ENCODE data around the gene MAFF.

The MAFF gene

DNA sequence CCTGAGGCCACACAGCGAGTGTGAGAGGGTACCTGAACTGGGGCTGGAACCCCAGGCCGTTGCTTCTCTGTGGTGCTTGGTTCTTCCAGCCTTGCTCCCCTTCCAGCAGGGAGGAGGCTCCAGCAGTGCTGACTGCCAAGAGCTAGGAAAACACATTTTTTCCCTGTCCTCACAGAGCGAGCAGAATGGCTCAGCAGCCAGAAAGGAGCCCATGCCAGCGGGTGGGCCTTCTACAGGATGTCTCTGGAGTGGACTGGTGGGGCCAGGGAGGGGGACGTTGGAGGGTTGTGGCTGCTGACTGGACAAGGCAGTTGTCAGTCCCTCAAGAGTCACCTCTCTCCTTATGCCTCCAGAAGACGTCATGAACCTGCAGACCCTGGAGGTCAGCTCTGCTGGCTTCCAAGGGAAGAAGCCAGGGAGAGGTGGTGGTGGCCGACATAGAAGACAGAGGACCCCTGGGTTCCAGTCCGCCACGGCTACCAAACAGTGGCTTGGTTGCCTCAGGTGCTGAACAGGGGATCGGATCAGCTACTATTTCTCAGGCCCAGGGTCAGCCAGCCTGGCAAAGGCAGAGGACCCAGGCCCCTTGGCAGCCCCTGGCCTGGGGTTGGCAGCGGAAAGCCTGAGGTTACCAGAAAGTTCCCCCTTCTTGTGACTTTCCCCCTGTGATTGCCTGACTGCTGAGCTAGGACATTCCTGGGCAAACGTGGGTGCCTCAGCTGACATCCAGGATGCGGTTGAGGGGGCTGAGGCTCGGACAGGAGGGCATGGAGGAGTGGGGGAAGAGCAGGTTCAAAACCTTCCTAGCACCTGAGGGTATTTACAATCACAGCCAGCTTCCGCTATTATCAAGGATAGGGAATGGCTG, 3.7 kb downstream of the MAFF start:
- no peak for DNase-seq

- no peak for DNase-seq
Observed at GRCh38 chr22:38207898-38208432, 6.2 kb downstream of the MAFF start.

GRCh38 chr22:38208551-38208968, 6.8 kb downstream of the MAFF start:
- DNase-seq: no peak

DNA sequence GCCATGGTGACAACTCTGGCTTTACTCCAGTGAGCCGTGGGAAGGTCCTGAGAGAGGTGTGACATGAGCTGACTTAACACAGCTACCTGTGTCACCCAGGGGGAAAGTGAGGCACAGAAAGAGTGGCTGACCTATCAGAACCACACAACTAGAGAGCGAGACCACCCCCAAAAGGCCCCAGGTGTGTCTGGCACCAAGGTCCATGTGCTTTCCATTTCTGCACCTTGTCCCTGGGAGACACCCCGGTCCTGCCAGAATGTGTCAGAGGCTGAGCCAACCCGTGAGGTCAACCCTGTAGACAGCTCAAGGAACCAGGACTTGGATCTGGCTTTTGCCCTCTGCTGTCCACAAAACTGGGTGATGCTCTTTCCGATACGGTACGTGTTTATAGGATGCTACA, 9.8 kb downstream of the MAFF start:
- no peak for DNase-seq

DNA sequence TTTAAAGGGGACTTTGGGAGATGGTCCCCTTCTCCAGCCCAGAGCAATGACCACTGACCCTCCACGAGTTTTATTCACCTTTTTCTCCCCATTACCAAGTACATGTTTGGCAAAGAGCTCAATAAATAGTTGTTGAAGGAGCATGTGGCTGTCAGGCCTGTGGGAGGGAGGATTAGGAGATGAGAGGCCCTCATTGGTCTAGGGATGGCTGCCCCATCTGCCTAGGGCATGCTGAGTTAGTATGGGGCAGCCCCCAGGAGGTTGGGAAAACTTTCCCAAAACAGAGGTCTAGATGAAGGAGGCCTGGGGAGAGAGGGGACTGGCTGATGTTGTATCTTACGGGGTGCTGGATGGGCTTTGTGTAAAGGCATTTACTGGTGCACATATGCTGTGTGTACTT, 10.6 kb downstream of the MAFF start:
- DNase-seq: no peak

GRCh38 chr22:38213319-38213989, 11.7 kb downstream of the MAFF start:
- no peak for DNase-seq

- DNase-seq: no peak
Observed at GRCh38 chr22:38213990-38214301, 12.2 kb downstream of the MAFF start.

DNA sequence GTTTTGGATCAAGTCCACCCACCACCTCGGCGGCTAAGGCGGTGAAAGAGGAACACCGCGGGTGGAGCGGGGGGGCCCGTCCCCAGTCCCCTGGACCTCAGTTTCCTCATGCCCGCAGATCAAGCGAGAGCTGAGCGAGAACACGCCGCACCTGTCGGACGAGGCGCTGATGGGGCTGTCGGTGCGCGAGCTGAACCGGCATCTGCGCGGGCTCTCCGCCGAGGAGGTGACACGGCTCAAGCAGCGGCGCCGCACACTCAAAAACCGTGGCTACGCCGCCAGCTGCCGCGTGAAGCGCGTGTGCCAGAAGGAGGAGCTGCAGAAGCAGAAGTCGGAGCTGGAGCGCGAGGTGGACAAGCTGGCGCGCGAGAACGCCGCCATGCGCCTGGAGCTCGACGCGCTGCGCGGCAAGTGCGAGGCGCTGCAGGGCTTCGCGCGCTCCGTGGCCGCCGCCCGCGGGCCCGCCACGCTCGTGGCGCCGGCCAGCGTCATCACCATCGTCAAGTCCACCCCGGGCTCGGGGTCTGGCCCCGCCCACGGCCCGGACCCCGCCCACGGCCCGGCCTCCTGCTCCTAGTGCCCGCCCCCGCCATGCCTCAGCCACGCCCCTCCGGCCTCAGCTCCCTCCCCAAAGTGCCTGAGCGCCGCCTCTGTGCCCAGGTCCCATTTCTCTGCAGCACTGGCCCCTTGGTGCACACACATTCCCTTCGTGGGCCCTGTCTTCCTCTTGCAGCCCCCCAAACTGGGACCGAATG, 12.7 kb downstream of the MAFF start:
- peak; percentile 81 for DNase-seq

- DNase-seq: no peak
Observed at GRCh38 chr22:38215156-38216038, 13.6 kb downstream of the MAFF start.

- DNase-seq: peak; percentile 17
Observed at GRCh38 chr22:38218661-38219622, 17.1 kb downstream of the MAFF start.

DNA sequence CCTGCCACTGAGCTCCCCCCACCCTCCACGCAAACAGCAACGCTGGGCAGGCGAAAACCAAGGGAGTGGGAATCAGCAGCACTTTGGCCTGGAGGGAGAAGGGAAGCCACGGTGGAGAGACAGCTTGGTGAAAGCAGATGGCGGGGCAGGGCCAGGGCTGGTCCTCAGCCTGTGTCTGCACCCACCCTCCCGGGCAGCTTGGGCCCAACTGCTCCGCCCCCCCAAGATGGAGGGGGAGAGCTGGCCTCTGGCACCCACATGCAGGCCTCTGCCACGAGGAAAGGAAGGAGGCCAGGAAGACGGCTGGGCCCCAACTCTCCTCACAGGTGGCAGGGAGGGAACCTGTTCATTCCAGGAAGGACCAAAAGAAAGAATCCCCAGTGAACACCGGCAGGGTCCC, 17.8 kb downstream of the MAFF start:
- DNase-seq: no peak

DNA sequence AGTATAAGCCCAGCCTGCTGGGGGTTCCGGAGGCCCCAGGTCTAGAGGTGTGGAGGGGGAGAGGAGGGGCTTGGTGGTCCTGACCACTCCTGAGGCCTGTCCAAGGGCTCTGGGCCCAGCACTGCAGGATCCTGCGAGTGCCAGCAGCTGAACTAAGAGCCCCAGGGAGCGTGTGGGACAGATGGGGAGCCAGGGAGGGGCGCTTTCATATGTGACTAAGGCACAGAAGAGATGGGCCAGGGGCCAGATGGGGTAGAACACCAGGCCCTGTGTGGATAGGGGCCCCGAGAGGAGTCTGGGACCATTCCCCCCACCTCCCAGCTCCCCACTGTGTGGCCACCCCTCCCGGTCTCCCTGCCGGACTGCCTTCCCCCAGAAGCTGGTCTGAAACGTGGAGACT, 18.4 kb downstream of the MAFF start:
- no peak for DNase-seq

DNA sequence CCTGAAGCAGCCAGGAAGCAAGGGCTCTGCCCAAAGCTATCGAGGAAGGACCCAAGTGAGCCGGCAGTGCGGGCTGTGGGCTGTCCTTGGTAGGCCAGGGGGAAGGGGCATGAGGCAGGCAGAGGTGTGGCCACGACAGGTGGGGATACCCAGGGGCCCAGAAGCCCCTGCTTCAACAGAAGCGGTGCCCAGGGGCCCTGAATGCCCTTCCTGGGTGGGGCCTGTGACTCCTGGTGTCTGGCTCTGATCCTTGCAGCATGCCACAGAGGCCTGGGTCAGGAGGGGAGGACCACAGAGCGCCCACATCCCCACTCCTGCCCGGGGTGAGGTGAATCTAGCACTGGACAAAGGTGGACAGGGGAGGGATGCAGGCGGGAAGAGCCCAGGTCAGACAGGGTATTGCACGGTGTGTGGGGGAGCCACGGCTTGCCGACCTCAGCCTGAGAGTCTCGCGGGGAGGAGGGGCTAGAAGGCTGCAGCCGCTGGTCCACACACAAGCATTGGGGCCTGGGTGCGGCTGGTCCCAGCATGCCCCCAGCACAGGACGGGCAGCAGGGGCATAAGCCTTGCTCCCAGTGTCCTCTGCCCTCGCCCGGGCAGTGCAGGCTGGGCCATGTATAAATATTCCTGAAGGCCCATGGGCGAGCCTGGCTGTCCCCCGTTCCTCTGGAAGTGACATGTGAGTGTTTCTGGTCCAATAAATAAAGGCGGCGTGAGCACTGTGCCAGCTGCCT, 19.0 kb downstream of the MAFF start:
- no peak for DNase-seq

DNA sequence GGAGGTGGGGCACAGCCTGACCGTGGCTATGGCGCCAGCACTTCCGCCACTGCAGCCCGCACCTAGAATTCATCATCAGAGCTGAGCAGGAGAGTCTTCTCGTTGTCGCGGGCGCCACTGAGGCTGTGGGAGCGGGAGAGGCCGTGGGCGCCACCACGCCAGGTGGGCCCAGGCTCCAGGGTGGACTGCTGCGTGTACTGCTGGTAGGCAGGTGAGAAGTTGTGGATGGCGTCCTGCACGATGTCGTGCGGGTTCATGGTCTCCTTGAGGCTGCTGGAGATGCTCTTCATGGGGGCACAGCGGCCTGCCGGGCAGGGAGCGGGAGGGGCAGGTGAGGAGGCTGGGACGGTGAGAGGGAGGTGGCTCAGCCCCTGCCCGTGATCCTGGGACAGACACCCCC, 19.6 kb downstream of the MAFF start:
- no peak for DNase-seq

- DNase-seq: no peak
Observed at GRCh38 chr22:38221908-38222796, 20.4 kb downstream of the MAFF start.

- DNase-seq: no peak
Observed at GRCh38 chr22:38222797-38223119, 21.0 kb downstream of the MAFF start.

DNA sequence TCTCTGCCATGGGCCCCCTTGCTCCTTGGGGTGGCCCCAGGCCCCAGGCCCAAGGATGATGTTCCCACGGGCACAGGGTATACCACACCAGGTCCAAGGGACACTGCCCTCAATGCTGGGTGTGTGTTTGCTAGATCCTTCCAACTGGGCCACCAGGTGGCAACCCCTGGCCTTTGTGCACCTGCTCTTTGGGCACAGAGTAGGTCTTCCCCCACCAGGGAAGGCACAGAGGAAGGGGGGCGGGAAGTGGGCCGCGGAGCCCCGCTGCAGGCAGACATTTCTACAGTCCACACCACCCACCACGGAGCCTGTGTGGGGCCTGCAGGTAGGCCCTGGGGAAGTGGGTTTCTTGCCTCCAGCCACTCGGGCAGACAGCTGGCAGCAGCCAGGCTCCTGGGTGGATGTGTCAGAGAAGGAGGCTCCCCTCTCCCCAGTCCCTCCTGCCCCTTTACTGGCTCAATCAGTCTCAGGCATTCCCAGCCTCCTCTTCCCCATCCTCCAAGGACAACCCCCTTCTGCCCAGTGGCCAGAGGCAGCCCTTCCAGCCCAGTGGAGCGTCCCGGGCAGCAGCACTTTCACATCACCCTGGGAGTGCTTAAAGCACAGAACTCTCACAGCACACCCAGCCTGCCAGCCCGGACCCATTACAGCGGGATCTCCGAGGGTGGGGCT, 21.6 kb downstream of the MAFF start:
- no peak for DNase-seq

DNA sequence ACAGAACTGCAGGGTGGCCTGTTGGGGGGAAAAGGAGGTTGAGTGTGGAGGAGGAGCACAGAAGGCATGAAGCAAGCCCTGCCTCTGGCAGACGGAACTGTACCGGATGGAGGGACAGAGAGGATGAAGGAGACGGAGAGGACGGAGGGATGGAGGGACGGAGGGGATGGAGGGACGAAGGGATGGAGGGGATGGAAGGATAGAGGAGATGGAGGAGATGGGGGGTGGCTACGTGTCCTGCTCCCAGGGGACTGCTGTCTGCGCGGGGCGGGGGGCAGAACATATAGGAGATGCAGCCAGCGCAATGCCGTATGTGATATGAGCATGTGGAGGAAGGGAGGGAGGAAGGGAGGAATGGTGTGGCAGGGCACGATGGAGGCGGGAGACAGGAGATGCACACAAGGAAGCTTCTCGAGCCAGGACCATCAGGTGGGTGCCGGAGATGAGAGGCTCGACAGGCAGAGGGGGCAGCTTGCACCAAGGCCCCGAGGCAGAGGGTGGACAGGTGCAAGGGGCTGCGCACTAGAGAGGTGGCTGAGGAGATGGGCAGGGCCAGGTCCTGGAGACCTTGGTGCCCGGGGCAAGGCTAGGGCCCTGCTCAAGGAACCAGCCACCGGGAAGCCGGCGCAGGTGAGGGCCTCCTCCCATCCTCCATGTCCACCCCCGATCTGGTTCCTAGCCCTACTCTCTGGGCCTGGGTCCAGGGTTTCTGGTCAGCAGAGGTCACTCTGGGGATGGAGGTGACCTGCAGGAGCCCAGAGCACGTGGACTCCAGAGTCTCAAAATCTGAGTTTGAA, 25.3 kb downstream of the MAFF start:
- DNase-seq: no peak

Measured in CD4-positive, alpha-beta T cell treated with Interleukin-6 for 4 hours (primary cell).